BLaER1 treated with 17β-estradiol and CSF1 and Interleukin-3, amounts not matched to agents 10 nM and 100 nM (cell line): ENCODE results near the gene GHRL.

Source experiments
- H3K27ac ChIP-seq, 11 experiments: shearing (Covaris generic); formaldehyde crosslinking; 2 replicates each; pipeline ENCODE4 v1.8.1; 2022
- H3K27me3 ChIP-seq, 11 experiments: shearing (Covaris generic); formaldehyde crosslinking; 2 replicates each; pipeline ENCODE4 v1.8.1; 2022
- H3K36me3 ChIP-seq, 11 experiments: shearing (Covaris generic); formaldehyde crosslinking; 2 replicates each; pipeline ENCODE4 v1.8.1; 2022
- H3K4me1 ChIP-seq, 10 experiments: shearing (Covaris generic); formaldehyde crosslinking; 2 replicates each; pipeline ENCODE4 v1.8.1; 2022
- H3K4me2 ChIP-seq, 11 experiments: shearing (Covaris generic); formaldehyde crosslinking; 2 replicates each; pipeline ENCODE4 v1.8.1; 2022
- H3K4me3 ChIP-seq, 10 experiments: shearing (Covaris generic); formaldehyde crosslinking; 2 replicates each; pipeline ENCODE4 v1.8.1; 2022
- H3K9ac ChIP-seq, 11 experiments: shearing (Covaris generic); formaldehyde crosslinking; 2 replicates each; pipeline ENCODE4 v1.8.1; 2022
- H3K9me3 ChIP-seq, 11 experiments: shearing (Covaris generic); formaldehyde crosslinking; replicated peaks in 1 of 11; 2 replicates each; pipeline ENCODE4 v1.8.1; 2022
- H4K20me1 ChIP-seq, 11 experiments: shearing (Covaris generic); formaldehyde crosslinking; 2 replicates each; pipeline ENCODE4 v1.8.1; 2022
- Cebpa-rat ChIP-seq, 11 experiments: shearing (Covaris generic); IDR thresholded peaks; 2 replicates each; pipeline ENCODE4 v1.8.1; 2022

The GHRL gene

DNA sequence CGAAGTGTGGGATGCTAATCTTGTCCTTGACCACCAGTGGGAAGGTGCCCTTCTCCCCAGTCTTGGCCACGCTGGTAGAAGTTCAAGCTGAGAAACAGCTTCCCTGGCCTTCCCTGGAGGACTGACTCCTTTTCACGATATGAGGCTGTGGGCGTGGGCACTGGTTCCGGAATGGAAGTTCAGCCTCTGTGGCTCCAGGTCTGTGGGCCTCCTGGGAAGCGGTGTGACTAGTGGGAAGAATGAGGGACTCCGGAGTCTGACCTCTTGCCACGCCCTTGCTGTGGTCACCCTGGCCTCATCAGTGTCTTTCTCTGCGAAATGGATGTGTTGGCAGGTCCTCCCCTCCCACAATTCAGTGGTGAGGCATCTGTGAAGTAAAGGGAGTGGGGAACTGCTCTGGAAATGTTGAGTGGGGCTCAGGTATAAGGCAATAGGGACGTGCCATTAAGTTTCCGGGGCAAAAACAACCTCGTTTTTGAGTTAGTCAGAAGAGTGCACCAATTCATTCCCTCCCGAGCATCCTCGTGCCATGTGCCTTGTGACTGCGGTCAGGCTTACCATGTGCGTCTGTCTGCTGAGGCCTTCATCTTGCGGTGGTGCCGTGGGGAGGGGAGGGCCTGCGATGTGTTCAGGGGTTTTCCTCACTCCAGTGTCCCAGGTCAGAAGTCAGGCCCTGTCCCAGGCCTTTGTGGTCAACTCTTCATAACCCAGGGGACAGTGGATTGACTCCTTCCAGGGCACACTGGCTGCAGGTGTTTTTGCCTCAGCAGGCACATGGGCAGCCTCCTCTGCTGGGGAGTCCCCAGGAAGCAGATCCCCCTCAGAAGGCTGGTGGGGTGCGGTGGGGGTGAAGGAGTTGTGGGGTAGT lies 40.0 kb upstream of the GHRL start:
- TF ChIP-seq Cebpa-rat (IDR thresholded peaks at IDR 0.05): no peak
- Histone ChIP-seq H3K36me3 (peaks cover 0 to 11% (median 0%) of the 10 kb centered on the region in 11 experiments; a peak in 3 of 22 replicates), H3K27me3 (no peaks in the 10 kb centered on the region), H3K4me2 (peak overlapping the region; percentile 55 to 99 (median 94)), H4K20me1 (0 out of 22 replicates have a peak, but pooled peaks cover 0 to 5% (median 0%) of the 10 kb centered on the region in 11 experiments), H3K4me1 (peaks cover 37 to 90% (median 61%) of the 10 kb centered on the region in 10 experiments), H3K27ac (peak overlapping the region in 7 of 11 experiments; percentile 27 to 64 (median 57); a peak in 12 of 22 replicates), H3K9ac (peak overlapping the region in 4 of 11 experiments; percentile 21 to 44 (median 36); a peak in 4 of 22 replicates), H3K9me3 (no peaks in the 10 kb centered on the region), H3K4me3 (no peak overlapping the region)

GRCh38 chr3:10331320-10331719 lies 38.6 kb upstream of the GHRL start:
- Histone ChIP-seq H3K9me3 (no peaks in the 10 kb centered on the region), H3K27me3 (no peaks in the 10 kb centered on the region), H4K20me1 (0 out of 22 replicates have a peak, but pooled peaks cover 0 to 5% (median 0%) of the 10 kb centered on the region in 11 experiments), H3K36me3 (peaks cover 0 to 21% (median 0%) of the 10 kb centered on the region in 11 experiments; a peak in 6 of 22 replicates), H3K4me3 (no peak overlapping the region), H3K4me1 (peaks cover 34 to 76% (median 47%) of the 10 kb centered on the region in 10 experiments), H3K9ac (no peak overlapping the region), H3K4me2 (peak overlapping the region in 1 of 11 experiments; percentile 96; a peak in 2 of 22 replicates), H3K27ac (no peak overlapping the region)
- TF ChIP-seq Cebpa-rat (IDR thresholded peaks at IDR 0.05): no peak

DNA sequence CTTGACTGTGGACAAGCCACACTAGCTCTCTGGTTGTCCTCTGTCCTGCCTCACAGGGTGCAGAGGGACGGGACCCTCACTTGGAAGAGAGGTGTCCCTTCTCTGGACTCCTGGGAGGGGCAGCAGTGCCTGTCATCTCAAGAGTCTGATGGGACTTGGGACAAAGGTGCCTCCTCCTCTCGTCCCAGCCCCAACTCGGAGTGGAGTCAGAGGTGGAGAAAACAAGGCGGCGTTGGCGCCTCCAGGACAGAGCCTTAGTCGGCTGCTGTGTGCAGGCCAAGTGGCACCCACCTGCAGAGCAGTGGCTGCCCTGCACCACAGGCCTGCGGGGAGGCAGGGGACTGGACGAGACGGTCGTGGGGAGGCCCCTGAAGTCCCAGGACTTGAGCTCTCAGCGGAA lies 37.6 kb upstream of the GHRL start:
- Histone ChIP-seq H3K4me2 (0 out of 22 replicates have a peak overlapping the region, but pooled peaks of 3 of the 11 experiments have one; percentile 1 to 6 (median 5)), H3K36me3 (peaks cover 0 to 23% (median 0%) of the 10 kb centered on the region in 11 experiments; a peak in 6 of 22 replicates), H3K9me3 (no peaks in the 10 kb centered on the region), H3K27me3 (no peaks in the 10 kb centered on the region), H3K27ac (no peak overlapping the region), H3K9ac (no peak overlapping the region), H4K20me1 (0 out of 22 replicates have a peak, but pooled peaks cover 0 to 5% (median 0%) of the 10 kb centered on the region in 11 experiments), H3K4me1 (peaks cover 30 to 66% (median 37%) of the 10 kb centered on the region in 10 experiments), H3K4me3 (no peak overlapping the region)
- TF ChIP-seq Cebpa-rat (IDR thresholded peaks at IDR 0.05): no peak

DNA sequence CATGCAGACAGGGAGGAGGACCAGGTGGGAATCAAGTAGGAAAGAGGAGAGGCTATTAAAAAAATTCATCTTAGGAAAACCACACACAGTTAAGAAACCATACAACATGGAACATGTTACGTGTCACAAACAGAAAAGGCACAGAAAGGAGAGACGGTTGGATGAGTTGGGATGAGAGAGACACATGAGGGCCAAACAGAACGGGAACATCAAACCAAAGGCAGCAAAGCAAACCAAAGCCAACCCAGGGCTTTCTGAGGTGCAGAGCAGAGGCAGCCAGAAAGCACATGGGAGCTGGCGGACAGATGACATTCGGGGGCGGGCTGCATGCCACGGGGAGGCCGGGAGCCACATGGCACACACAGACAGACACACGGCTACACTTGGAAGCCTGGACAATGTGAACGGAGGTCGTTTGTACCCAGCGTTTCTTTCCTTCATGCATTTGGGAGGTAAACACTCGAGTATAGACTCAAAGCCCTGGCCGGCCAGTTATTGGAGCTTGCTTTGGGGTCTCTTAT lies 36.8 kb upstream of the GHRL start:
- H3K4me2 ChIP-seq: peak overlapping the region in 2 of 11 experiments; percentile 5 to 24; a peak in 3 of 22 replicates
- H3K4me3 ChIP-seq: no peak overlapping the region
- H3K36me3 ChIP-seq: peaks cover 0 to 23% (median 0%) of the 10 kb centered on the region in 11 experiments; a peak in 6 of 22 replicates
- peaks cover 24 to 58% (median 29%) of the 10 kb centered on the region in 10 experiments for H3K4me1 ChIP-seq
- H3K9me3 ChIP-seq: no peaks in the 10 kb centered on the region
- no peak overlapping the region for H3K27ac ChIP-seq
- H3K9ac ChIP-seq: no peak overlapping the region
- 0 out of 22 replicates have a peak, but pooled peaks cover 0 to 4% (median 0%) of the 10 kb centered on the region in 11 experiments for H4K20me1 ChIP-seq
- no peak for TF ChIP-seq Cebpa-rat (IDR thresholded peaks at IDR 0.05)
- H3K27me3 ChIP-seq: no peaks in the 10 kb centered on the region

DNA sequence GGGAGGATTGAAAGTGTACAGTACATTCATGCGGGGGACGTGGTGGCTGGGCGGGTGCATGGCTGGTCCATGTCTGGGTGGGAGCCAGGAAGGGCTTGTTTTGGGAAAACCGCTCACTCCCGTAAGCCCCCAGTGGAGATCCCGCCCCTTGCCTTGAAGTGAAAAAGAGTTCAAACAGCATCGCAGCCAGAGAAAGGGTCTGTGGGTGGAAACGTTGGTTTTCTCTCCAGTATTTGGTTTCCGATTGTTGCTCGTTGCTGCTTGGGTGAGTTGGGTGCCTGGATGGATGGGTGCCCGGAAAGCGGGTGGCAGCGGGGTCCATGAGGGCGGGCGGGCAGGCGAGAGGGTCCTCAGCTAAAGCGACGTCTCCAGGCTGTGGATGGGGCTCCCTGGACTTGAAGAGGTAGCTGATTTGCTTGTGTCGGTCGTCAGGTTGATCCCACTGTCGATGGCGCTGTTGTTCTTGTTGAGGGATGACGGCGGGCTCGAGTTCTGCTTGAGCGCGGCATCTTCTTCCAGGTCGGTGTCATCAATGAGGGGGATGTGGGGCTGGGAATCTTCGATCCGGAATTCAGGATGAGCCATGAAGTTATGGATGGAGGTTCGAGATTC lies 35.8 kb upstream of the GHRL start:
- H3K4me2 ChIP-seq: peak overlapping the region in 1 of 11 experiments; percentile 16; a peak in 1 of 22 replicates
- H3K4me3 ChIP-seq: no peak overlapping the region
- H3K9ac ChIP-seq: no peak overlapping the region
- peaks cover 14 to 48% (median 19%) of the 10 kb centered on the region in 10 experiments for H3K4me1 ChIP-seq
- peaks cover 0 to 23% (median 0%) of the 10 kb centered on the region in 11 experiments; a peak in 6 of 22 replicates for H3K36me3 ChIP-seq
- no peaks in the 10 kb centered on the region for H3K27me3 ChIP-seq
- H3K27ac ChIP-seq: no peak overlapping the region
- H3K9me3 ChIP-seq: no peaks in the 10 kb centered on the region
- H4K20me1 ChIP-seq: no peaks in the 10 kb centered on the region
- TF ChIP-seq Cebpa-rat (IDR thresholded peaks at IDR 0.05): no peak

- no peak overlapping the region for H3K4me3 ChIP-seq
- no peaks in the 10 kb centered on the region for H3K27me3 ChIP-seq
- no peak overlapping the region for H3K4me2 ChIP-seq
- H3K4me1 ChIP-seq: peaks cover 5 to 39% (median 10%) of the 10 kb centered on the region in 10 experiments; a peak in 19 of 20 replicates
- no peak for TF ChIP-seq Cebpa-rat (IDR thresholded peaks at IDR 0.05)
- H4K20me1 ChIP-seq: no peaks in the 10 kb centered on the region
- H3K9me3 ChIP-seq: no peaks in the 10 kb centered on the region
- peaks cover 0 to 23% (median 0%) of the 10 kb centered on the region in 11 experiments; a peak in 6 of 22 replicates for H3K36me3 ChIP-seq
- no peak overlapping the region for H3K27ac ChIP-seq
- no peak overlapping the region for H3K9ac ChIP-seq
Measured at GRCh38 chr3:10327592-10327991, 34.8 kb upstream of the GHRL start.

GRCh38 chr3:10322352-10322710 lies 29.6 kb upstream of the GHRL start:
- Histone ChIP-seq H3K9ac (peak overlapping the region in 3 of 11 experiments; percentile 11 to 53 (median 20); a peak in 2 of 22 replicates), H3K27ac (peak overlapping the region in 2 of 11 experiments; percentile 1 to 33; a peak in 2 of 22 replicates)

GRCh38 chr3:10321630-10322351 lies 29.0 kb upstream of the GHRL start:
- no peak for TF ChIP-seq Cebpa-rat (IDR thresholded peaks at IDR 0.05)
- Histone ChIP-seq H3K9ac (peak overlapping the region in 4 of 11 experiments; percentile 20 to 98 (median 96); a peak in 3 of 22 replicates), H3K4me2 (peak overlapping the region; percentile 35 to 99 (median 67); a peak in 19 of 22 replicates)

More at GRCh38 chr3:10322352-10322710, 29.6 kb upstream of the GHRL start:
- Histone ChIP-seq H4K20me1 (peaks cover 6 to 29% (median 22%) of the 10 kb centered on the region in 11 experiments; a peak in 20 of 22 replicates), H3K9me3 (no peaks in the 10 kb centered on the region), H3K4me2 (0 out of 22 replicates have a peak overlapping the region, but pooled peaks of 2 of the 11 experiments have one; percentile 53 to 58), H3K27me3 (no peaks in the 10 kb centered on the region), H3K4me3 (no peak overlapping the region), H3K4me1 (peaks cover 18 to 35% (median 31%) of the 10 kb centered on the region in 10 experiments), H3K36me3 (peaks cover 18 to 31% (median 21%) of the 10 kb centered on the region in 11 experiments)
- no peak for TF ChIP-seq Cebpa-rat (IDR thresholded peaks at IDR 0.05)

More at GRCh38 chr3:10321630-10322351, 29.0 kb upstream of the GHRL start:
- Histone ChIP-seq H3K27ac (peak overlapping the region in 8 of 11 experiments; percentile 1 to 93 (median 90); a peak in 7 of 22 replicates), H3K4me3 (peak overlapping the region in 2 of 10 experiments; percentile 91 to 97; a peak in 2 of 20 replicates), H3K36me3 (peaks cover 23 to 33% (median 26%) of the 10 kb centered on the region in 11 experiments), H3K9me3 (no peaks in the 10 kb centered on the region), H3K27me3 (no peaks in the 10 kb centered on the region), H3K4me1 (peaks cover 18 to 35% (median 31%) of the 10 kb centered on the region in 10 experiments), H4K20me1 (peaks cover 6 to 34% (median 26%) of the 10 kb centered on the region in 11 experiments; a peak in 20 of 22 replicates)
